HuH-7.5 (cell line): ENCODE measurements around the gene ETFB.

Experiments
- DNase-seq: peaks from one replicate; pipeline ENCODE4 v3.0.0; 2011; ENCODE audit warnings: low spot score

Gene ETFB

GRCh38 chr19:51295382-51296126, 70.6 kb downstream of the ETFB start:
- DNase-seq, result no peak
